Measurements from ENCODE around the gene PDLIM5. TPM values are rescaled to one million over a fixed set of nuclear protein-coding genes. Genes with fewer than 3 reads are reported as not detected.

The PDLIM5 gene
- total and polyA plus RNA-seq, 2 of the 8 experiments (the other 6 are each of a cell fraction or from before 2014, with no cell fraction given) = 37.3 to 62.1 TPM

GRCh38 chr4:94671113-94671512, 219.4 kb downstream of the PDLIM5 start:
- no peak overlapping the region for H3K9ac ChIP-seq (replicated peaks in 1 of 4; ENCODE audit: extremely low read depth in 1 of 4, low read depth in 3 of 4, low read length in 3 of 4)
- H3K4ac ChIP-seq (replicated peaks; ENCODE audit: insufficient read length, low read depth, low read length) = no peak overlapping the region
- H3K79me1 ChIP-seq (ENCODE audit: low read depth, low read length) = no peaks in the 10 kb centered on the region; the same call in 1 of the 2 replicates
- H3K14ac ChIP-seq (ENCODE audit: insufficient read length) = no peak overlapping the region
- H3K79me2 ChIP-seq (ENCODE audit: control insufficient read depth in 1 of 2, insufficient read depth in 2 of 2, low read length in 2 of 2) = no peaks in the 10 kb centered on the region
- H3K36me3 ChIP-seq (ENCODE audit: control insufficient read depth in 2 of 4, insufficient read depth in 4 of 4, low read length in 3 of 4) = no peaks in the 10 kb centered on the region
- no peaks in the 10 kb centered on the region for H3K23me2 ChIP-seq (ENCODE audit: low read depth, low read length)
- no peaks in the 10 kb centered on the region for H3K9me3 ChIP-seq (ENCODE audit: insufficient read depth in 2 of 2, low read depth in 1 of 2, low read length in 1 of 2)
- H2BK15ac ChIP-seq (ENCODE audit: low read length) = no peak overlapping the region
- H2AFZ ChIP-seq (ENCODE audit: low read length) = no peak overlapping the region
- H3K27ac ChIP-seq (ENCODE audit: low read depth, low read length) = no peak overlapping the region
- WGBS, 2 experiments (ENCODE audit: extremely low coverage in 1 of 2, insufficient coverage in 1 of 2, insufficient read length in 1 of 2, insufficient replicate concordance in 2 of 2, low coverage in 1 of 2, low lambda C conversion rate in 2 of 2, missing lambda C conversion rate in 1 of 2) = 84% methylated on average over 5 of the region's 5 CpGs; no CpG with 5 or more reads in 1 of the 2 experiments
- H4K91ac ChIP-seq (replicated peaks; ENCODE audit: insufficient read length, low read length) = no peak overlapping the region
- H3K4me3 ChIP-seq (ENCODE audit: extremely low read depth in 1 of 4, insufficient read depth in 2 of 4, low read depth in 3 of 4, low read length in 4 of 4) = no peak overlapping the region
- no peaks in the 10 kb centered on the region for H4K20me1 ChIP-seq (replicated peaks in 1 of 2; ENCODE audit: control insufficient read depth in 1 of 2, insufficient read depth in 2 of 2, low read length in 2 of 2)
- no peak overlapping the region for H4K8ac ChIP-seq (ENCODE audit: extremely low read depth, insufficient read depth, low read length)
- no peak overlapping the region for H2BK5ac ChIP-seq (ENCODE audit: low read depth, low read length)
- no peaks in the 10 kb centered on the region for H3K27me3 ChIP-seq (replicated peaks in 1 of 4; ENCODE audit: control insufficient read depth in 3 of 4, extremely low read depth in 1 of 4, insufficient read depth in 3 of 4, low read length in 3 of 4)
- POLR2A ChIA-PET (ENCODE audit: partially characterized antibody) = no interaction called here
- H3K18ac ChIP-seq (ENCODE audit: extremely low read depth, low read length) = no peak overlapping the region
- H2BK12ac ChIP-seq (ENCODE audit: low read depth, low read length) = no peak overlapping the region
- no peak for TF ChIP-seq SAP30 (IDR thresholded peaks at IDR 0.05; ENCODE audit: insufficient read depth, insufficient replicate concordance, low read length)
- no peaks in the 10 kb centered on the region for H3K4me1 ChIP-seq (replicated peaks in 1 of 4; ENCODE audit: control insufficient read depth in 3 of 4, insufficient read depth in 4 of 4, low read length in 3 of 4)
- DNase-seq (ENCODE audit: low read depth in 1 of 2, low spot score in 2 of 2) (no peak), FAIRE-seq (no peak)
- no peak overlapping the region for H3K4me2 ChIP-seq (ENCODE audit: insufficient read depth in 1 of 2, low read depth in 2 of 2, low read length in 2 of 2)
- CTCF ChIA-PET (ENCODE audit: partially characterized antibody) = interaction anchor here (1.1 to 1.3 kb wide), 2 partner anchors 41 to 50 kb away, joined by 3 read pairs; no protein-coding TSS in a partner anchor
- no peak overlapping the region for H2AK5ac ChIP-seq (ENCODE audit: low read depth, low read length)
- H2BK20ac ChIP-seq (ENCODE audit: low read length) = no peak overlapping the region
- H3K23ac ChIP-seq (ENCODE audit: insufficient read length) = no peak overlapping the region
- H2BK120ac ChIP-seq (replicated peaks; ENCODE audit: low read depth, low read length) = no peak overlapping the region
- H3K56ac ChIP-seq (replicated peaks; ENCODE audit: insufficient read length, low read depth, low read length) = no peak overlapping the region
- H4K5ac ChIP-seq (ENCODE audit: insufficient read length, low read depth, low read length) = no peak overlapping the region

Measured in H1 (cell line).